EH (cell line): ENCODE measurements around the gene CHMP4B.

Source experiments
- DNase-seq: peaks from one replicate; pipeline ENCODE4 v3.0.0-alpha.2; 2015; ENCODE audit warnings: low read depth

Gene CHMP4B

DNA sequence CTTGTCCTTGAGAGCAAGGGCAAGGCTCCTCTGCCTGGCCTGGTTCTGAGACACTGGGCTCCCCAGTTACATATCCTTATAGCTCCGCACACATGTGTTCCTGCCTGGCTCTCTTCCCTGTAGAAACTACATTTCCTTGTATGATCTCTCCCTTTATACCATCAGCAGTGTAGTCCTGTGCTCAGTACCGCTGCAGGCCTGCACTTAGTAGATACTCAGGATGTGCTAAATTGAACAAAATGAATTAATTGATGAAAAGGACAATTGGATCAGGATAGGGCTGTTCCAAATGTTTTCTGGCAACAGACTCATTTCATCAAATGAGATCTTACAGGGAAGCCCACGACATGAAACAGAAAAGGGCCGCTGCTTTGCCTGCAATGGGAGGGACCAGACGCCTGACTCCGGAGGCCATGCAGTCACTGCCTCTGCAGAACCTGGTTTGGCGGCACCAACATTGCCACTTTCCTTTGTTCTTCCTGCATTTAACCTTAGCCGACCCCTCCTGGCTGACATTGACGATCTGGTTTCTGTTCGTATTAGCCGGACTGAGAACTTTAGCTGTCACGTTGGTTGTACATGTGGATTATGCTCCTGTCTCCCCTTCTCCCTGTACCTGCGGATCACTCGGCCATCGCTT lies 53.3 kb downstream of the CHMP4B start:
- DNase-seq, result no peak

DNA sequence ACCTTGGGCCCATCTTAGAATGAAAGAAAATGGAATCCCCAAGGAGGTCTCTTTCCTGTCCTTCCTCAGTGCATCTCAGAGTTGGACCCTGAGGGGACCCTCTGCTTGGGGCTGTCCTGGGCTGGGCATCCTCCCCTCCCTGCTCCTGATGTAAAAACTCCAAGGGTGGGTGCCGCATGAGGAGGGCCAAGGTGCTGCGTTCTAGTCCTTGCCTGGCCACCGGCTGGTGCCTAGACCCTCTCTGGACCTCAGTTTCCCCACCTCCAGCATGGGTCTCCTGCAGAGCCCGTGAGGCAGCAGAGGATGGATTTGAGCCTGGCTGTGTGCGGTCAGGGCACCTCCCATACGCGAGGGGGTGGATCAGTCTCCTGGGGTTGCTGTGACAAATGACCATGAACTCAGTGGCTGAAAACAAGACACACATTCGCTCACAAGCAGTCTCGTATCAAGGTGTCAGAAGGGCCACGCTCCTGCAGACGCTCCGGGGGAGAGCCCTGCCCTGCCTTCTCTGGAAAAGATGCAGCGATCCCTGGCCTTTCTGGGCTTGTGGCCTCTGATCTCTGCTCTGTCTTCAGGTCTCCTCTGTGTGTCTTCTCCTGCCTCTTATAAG lies 54.7 kb downstream of the CHMP4B start:
- no peak for DNase-seq

DNA sequence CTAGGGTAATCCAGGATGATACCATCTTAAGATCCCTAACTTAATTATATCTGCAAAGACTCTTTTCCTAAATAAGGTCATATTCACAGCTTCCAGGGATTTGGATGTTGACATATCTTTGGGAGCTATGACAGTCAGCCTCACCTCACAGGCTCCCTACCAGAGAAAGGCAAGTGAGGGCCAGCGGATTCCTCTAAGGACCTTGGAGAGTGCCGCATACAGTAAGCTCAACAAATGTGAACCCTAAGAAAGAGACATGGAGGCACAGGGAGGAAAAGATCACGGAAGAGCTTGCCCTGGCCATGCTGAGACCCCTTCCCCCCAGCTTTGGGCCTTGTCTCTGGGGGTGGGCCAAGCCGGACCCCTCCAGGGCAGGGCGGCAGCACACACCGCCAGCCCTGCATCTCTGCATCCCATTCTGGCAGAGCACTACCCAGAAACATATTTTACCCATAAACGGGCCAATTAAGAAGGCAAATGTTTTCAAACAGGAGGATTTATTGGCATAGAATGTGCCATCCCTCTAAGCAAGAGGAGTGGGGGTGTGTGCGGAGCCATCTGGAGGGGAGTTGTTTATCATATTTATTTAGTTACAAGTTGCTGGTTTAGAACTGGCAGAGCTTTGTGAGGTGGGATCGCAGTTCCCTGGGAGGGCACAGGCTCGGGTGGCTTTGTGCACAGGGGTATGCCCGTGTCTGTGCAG lies 55.4 kb downstream of the CHMP4B start:
- peak; percentile 43 for DNase-seq

DNA sequence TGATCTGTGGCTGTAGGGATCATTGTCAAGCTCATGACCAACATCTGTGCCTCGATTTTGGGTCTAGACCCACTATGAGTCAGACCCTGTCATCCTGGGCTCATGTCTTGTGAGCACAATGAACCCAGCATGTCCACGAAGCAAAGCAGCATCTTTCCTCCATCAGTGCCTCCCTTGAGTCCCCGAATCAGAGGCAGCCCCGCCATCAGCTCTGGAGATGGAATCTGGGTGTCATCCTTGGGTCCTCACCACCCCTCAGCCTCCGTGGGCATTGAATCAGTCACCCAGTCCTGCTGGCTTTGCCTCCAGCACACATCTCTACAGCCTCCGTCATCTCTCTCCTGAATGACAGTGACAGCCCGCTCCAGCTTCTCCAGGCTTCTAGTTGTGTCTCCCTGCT lies 56.9 kb downstream of the CHMP4B start:
- no peak for DNase-seq

DNA sequence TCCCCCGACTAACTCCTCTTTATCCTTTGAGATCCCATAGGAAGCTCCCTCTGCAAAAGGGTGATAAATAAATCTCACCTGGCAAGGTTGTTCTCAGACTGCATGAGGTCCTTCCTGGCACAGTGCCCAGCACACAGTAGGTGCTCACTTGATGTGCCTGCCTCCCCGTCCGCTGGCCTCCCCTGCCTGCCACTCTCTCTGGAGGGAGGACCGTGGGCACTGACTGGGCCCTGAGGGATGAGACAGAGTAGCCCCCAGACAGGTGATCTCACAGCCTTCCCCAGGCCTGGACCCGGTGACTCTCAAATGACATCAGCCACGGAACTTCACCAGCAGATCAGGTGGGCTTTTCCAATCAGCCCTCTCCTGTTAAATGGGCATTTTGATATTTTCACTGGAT lies 57.4 kb downstream of the CHMP4B start:
- DNase-seq, result no peak

DNA sequence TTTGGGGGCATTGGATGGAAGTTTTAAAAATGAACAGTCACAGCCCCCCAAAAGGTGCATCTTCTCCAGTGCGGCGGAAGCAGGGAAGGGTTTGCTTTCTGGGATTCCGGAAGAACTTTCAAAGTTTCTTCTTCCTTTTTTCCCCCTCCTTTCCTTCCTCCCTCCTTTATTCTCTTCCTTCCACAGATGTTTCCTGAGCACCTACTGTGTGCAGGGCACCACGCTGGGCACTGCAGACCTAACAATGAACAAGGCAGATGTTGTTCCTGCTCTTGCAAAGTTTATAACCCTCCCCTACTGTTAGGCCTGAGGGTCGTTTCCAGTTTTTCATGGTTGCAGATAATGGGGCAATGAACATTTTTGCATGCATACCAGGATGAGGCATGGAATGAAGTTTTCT lies 58.1 kb downstream of the CHMP4B start:
- DNase-seq, result no peak

DNA sequence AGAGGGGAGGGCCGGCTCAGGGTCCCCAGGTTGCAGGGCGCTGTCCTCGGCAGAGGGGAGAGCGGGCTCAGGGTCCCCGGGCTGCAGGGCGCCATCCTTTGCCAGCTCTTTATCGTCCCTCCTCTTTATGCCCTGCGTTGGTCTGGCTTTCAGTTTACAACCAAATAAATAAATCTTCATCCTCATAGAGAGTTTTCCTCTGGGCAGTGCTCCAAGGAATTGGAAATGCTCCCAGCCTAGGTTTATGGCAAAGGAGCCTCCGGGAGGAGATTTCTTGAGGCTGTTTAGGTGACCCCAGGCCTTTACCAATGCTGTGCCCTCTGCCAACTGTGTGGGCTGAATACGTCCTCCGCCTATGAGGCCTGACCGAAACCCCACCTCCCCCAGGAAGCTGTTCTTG lies 60.2 kb downstream of the CHMP4B start:
- peak; percentile 47 for DNase-seq

DNA sequence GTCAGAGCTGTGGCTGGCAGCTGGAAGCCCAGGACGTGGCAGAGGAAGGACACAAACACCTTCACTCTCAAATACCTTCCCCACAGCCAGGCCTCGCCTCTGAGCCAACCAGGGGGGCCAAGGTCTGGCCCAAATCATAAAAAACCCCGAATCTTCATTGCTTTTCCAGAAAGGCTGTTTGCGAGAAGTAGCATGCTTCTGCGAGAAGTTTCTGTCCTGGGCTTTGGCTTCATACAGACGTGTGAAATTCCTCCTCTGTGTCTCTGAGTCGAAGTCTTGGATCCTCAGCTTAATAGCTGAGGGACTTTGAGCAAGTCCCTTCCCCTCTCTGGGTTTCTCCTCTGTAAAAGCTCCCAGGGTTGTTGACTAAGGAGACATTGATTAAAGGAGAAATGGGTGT lies 63.0 kb downstream of the CHMP4B start:
- no peak for DNase-seq

DNA sequence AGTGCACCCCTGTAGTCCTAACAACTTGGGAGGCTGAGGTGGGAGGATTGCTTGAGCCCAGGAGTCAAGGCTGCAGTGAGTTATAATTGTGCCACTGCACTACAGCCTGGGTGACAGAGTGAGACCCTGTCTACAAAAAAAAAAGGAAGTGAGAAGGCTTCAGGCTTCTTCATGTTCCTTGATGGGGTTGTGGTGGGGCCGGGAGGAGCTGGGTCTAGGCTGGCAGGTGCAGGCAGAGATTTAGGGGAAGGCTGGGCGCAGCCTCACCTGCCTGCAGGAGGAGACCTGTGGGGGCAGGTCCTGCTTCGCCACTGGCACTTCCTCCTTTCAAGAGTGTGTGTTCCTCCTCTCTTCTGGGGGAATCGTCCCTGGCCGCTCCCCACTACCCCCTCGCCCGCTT lies 63.9 kb downstream of the CHMP4B start:
- DNase-seq, result no peak

DNA sequence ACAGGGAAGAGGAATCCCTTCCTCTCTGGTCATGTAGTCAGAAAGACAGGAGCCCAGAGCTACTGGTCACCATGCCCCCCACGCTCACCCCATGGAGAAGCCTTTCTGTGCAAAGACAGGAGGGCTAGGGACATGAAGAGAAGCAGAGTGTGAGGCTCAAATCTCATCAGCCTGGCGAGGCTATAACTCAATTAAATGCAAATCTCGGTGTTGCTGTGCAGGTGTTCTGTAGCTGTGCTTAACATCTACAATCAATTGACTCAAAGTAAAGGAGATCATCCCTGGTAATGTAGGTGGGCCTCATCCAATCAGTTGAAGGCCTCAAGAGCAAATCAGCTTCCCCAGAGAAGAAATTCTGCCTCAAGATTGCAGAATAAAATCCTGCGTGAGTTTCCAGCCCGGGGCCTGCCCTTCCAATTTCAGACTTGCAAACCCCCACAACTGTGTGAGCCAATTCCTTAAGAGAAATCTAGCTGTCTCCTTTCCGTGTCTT lies 64.4 kb downstream of the CHMP4B start:
- DNase-seq, result no peak

DNA sequence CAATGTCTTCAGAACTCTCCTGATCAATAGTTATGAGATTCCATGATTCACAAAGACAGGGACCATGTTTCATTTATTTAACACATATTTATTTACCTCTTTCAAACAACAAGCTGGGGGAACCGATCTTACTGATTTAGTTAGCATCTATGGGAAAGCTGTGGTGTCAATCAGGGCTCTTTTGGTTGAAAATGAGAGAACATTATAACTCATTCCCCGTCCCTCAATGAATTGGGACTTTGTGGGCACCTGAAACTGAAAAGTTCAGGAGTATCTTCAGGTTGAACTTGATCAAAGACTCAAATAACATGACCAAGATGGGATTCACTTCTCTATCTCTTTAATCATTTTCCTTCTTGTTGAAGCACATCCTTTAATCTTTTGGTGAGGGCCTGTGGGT lies 67.4 kb downstream of the CHMP4B start:
- DNase-seq, result no peak

DNA sequence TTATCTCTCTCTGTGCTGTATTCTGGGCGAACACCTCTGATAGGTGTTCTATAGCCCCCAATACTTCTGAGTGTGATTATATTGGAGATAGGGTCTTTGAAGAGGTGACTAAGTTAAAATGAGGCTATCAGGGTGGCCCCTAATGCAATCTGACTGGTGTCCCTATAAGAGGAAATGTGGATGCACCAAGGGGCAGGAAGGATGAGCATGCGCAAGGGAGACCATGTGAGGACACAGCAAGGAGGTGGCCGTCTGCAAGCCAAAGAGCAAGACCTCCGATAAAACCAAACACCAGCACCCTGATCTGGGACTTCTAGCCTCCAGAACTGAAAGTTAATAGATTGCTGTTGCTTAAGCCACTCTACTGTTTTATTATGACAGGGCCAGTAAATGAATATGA lies 69.2 kb downstream of the CHMP4B start:
- no peak for DNase-seq

DNA sequence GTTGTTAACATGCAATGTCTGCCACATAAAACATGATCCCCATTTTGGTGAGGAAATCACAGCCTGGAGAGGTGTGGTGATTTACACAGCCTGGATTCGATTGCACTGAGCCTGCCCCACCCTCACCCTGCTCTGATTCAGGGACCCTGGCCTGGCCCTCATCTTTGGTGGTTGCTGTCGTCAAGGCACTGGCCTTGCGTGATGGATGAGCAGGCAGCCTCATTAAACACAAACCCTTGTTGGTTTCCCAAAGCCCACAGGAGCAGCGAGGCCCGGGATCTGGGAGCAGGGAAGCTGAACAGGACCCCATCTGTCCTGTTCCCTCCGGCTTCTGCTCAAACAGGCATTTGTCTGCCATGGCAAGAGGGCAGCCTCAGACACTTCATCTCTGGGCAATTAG lies 70.8 kb downstream of the CHMP4B start:
- DNase-seq, result no peak

DNA sequence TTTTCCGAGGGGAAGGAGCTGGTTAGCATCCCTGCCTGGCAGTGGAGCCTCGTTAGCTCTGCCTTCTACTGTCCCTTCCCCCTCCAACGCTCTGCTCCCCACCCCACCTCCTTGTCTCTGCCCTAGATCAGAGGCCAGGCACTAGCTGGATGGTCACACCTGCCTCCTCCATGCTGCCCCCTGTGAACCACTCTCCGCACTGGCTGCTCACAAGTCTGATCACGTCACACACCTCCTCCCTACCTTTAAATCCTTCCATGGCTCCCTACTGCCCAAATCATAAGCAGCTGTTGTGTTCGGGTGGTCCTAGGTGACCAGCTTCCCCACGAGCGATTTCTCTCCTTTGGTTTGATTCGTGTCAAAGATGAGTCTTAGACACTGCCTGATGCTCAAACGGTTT lies 71.3 kb downstream of the CHMP4B start:
- DNase-seq, result no peak

DNA sequence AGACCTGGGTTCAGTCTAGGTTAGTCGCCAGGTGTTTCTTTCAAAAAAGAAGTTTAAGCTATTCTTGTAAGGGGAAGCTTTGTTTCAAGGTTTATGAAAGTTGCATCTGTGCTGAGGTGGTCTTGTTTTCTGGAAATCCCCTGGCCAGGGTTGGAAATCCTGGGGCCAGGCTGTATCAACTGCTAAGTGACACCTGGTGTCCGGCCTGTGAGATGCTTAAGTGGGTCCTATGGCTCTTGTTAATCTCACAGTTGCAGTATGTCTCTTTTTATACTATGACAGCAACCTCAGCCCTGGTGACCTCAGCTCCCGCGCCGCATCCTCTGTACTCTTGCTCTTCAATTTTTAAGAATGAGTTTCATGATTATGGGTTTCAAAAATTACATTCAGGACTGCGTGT lies 72.0 kb downstream of the CHMP4B start:
- no peak for DNase-seq

DNA sequence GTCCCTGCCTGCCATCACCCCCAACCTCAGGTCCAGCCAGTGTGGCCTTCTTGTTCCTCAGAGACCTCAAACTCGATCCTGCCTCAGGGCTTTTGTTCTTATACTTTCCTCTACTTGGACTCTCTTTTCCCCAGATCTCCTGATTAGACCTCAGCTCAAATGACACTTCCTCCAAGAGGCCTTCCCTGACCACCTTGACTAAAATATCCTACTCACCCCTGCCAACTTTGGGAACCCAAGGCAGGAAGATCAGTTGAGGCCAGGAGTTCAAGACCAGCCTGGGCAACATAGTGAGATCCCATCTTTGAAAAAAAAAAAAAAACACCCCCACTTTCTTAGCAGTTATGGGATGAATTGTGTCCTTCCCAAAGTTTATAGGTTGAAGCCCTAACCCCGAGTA lies 73.5 kb downstream of the CHMP4B start:
- DNase-seq, result no peak

DNA sequence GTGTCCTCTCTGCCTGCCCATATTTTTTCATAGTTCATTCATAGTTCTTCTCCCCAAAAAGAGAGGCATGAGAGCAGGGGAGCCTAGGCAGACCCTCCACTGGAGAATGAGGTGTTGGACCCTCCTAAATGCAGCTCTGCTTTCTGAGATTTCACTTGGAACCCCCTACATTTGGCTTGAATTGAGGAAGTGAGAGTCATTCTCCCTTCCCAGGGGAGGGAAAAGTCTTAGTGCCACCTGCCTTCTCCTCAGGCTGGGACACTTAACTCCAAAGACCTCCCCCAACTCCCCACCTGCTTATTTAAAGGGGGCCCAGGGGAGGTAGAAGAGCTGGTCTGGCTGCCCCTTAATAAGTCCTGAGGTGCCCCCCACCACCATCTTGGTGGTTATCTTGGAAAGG lies 78.2 kb downstream of the CHMP4B start:
- no peak for DNase-seq

DNA sequence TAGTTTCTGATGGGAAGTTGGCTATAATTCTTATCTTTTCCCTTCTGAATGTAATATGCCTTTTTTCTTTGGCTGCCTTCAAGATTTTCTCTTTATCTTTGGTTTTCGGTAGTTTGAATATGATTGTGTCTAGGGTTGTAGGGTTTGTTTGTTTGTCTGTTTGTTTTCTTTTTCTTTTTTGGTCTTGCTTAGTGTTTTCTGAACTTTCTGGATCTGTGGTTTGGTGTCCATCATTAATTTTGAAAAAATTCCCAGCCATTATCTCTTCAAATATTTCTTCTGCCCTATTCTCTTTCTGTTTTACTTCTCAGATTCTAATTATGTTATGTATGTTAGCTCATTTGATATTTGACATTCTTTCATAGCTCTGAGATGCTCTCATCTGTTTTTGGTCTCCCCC lies 79.4 kb downstream of the CHMP4B start:
- DNase-seq, result peak; percentile 44

DNA sequence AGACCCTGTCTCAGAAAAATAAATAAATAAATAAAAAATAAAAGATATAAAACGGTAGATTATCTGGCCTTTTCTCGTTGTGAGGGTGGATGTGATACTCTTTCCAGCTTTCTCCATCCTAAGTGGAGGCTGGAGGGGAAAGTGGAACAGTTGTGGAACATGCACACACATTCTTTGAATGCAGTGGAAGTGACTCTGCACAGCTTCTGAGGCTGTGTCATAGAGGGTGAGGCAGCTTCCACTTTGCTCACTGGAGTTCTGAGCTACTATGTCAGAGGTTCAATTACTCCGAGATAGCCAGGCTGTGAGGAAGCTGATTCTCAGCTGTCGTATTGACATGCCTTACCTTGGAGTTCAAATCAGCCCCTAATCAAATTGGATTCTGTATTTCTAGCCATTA lies 82.2 kb downstream of the CHMP4B start:
- DNase-seq, result peak; percentile 91

DNA sequence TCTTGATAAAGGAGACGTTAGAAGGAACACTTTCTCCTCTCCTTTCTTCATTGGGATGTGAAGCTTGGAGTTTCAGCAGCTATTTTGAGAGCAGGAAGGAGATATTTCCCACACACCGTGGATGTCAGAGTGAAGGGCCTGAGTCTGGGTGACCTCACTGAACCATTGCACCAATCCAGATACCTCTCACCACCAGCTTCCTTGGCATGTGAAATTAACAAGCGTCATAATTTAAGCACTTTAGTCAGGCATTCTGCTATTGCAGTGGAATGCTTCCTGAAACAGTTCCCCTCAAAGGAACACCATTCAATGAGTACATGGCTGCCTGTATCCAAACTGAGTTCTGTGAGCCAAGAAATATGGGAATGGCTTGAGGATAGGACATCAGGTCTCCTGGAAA lies 83.7 kb downstream of the CHMP4B start:
- DNase-seq, result peak; percentile 86

DNA sequence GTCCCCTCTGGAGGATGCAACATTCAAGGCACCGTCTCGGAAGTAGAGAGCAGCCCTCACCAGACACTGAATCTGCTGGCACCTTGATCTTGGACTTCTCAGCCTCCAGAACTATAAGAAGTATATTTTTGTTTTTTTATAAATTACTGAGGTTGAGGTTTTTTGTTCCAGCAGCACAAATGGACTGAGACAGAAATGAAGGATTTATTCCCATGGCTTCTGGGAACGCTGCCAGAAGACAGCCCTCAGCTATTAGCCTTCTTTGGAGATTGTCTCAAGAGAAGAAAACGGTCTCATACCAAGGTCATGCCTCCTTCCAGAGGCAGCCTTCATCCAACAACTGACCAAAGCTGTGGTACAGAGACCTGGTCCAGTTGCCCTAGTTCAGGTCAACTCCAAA lies 85.4 kb downstream of the CHMP4B start:
- DNase-seq, result peak; percentile 84

DNA sequence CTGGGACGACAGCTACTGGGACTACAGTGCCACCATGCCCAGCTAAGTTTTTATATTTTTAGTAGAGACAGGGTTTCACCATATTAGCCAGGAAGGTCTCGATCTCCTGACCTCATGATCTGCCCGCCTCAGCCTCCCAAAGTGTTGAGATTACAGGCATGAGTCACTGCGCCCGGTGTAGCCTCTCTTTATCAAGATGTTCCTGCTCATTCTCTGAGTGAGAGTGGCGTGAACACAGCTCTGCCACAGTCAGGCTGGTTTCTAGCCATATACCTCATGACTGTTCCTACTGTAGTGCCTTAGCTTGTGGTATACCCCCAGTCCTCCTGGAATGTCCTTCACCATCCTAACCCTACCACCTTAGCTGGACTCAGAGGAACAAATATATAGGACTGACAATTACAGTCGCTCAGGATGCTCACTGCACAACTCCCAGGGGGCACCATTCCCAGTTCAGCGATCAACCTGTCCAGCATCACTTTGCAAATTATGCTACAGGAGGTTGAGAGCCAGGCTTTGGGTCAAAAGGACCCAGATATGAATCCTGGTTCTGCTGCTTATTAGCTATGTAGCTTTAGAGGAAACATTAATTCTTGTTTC lies 86.3 kb downstream of the CHMP4B start:
- no peak for DNase-seq

DNA sequence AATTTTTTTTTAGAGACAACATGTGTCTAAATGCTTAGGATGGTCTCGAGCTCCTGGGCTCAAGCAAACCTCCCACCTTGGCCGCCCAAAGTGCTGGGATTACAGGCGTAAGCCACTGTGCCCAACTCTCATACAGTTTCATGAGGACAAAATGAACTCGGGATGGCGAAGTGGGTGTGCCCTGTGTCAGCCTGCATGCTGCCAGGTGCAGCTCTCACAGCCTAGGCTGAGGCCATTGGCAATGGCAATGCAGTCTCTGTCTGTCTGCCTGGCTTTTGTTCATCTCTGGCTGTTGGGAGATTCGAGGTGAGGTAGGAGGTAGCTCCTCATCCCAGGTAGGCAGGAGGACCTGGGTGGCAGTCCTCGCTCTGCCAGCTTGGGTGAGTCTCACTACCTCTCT lies 88.0 kb downstream of the CHMP4B start:
- DNase-seq, result no peak
